Ovary (tissue), 3 donors: ENCODE results near the gene SOX5.

Experiments
- CTCF ChIP-seq, 3 donors: fragments of 450-650 bp in 2 of 3; fragments of 200-600 bp in 1 of 3; IDR thresholded peaks; one replicate each; pipeline versions ENCODE4 v1.5.1 to v1.8.0; 2016 to 2022; ENCODE audit warnings: antibody characterized with exemption in 3 of 3, mild to moderate bottlenecking in 1 of 3
- EP300 ChIP-seq: sonication (generic); formaldehyde crosslinking; IDR thresholded peaks from one replicate; pipeline ENCODE4 v1.6.1; 2017; ENCODE audit warnings: antibody characterized with exemption
- POLR2A ChIP-seq: fragments of 450-650 bp; IDR thresholded peaks from one replicate; pipeline ENCODE4 v1.6.1; 2017; ENCODE audit warnings: antibody characterized with exemption, mild to moderate bottlenecking, moderate library complexity
- donor health status: DM: no; HTN: no; CAD: no.

DNA sequence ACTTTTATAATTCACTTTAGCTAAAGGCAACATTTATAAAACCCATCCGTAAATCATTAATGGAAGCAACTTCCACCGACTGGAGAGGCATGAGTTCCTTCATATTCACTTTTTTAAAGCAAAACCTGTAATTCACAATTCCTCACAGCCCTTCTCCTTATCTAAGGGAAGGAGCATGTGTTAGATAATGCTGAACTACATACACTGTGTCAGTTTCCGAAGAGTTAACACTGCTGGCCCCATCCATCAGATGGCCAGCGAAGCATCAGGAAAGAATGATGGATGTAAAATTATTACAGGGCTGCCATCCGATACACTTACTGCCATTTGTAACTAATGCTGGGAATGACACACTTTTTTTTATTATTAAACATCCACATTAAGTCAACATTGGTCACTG lies 392.8 kb downstream of the SOX5 start:
- no peak for TF ChIP-seq POLR2A
- no peak for TF ChIP-seq CTCF (IDR thresholded peaks at IDR 0.05)
- no peak for TF ChIP-seq EP300
